Left ventricle myocardium superior (tissue), 1 donor: ENCODE data around the gene PCGF2. TPM values are rescaled to one million over a fixed set of nuclear protein-coding genes. Genes with fewer than 3 reads are reported as not detected.
"Not testable (repeated sequence)": the region's sequence is repeated elsewhere in the genome, so short reads cannot be mapped to it uniquely, and the experiment has no call there.

Experiments
- ATAC-seq: fragments of 200-7000 bp; cut with Tn5 transposase; one replicate; pipeline ENCODE4 v1.9.1; 2020; ENCODE audit warnings: mild to moderate bottlenecking, moderate library complexity
- DNase-seq: peaks from one replicate; pipeline ENCODE4 v3.0.0-alpha.2; 2020
- intact Hi-C: fragments of 100-400 bp; cut with micrococcal nuclease; formaldehyde crosslinking; loops from one replicate; pipeline ENCODE4 v1.11.0; 2022
- total RNA-seq: library from RNA; stranded (reverse); fragmentation: NEBNext Ultra II Directional; extraction: Animal tissue kit (Norgen Biotek cat#: 25700); gene quantifications from one replicate; pipeline ENCODE4 v1.2.1, GENCODE V29; 2021
- donor health status: DM: no; HTN: yes; CAD: no; lungs with severe emphysema.

Gene PCGF2
- total RNA-seq, 1 donor from 2014 or later, result 23.8 TPM

DNA sequence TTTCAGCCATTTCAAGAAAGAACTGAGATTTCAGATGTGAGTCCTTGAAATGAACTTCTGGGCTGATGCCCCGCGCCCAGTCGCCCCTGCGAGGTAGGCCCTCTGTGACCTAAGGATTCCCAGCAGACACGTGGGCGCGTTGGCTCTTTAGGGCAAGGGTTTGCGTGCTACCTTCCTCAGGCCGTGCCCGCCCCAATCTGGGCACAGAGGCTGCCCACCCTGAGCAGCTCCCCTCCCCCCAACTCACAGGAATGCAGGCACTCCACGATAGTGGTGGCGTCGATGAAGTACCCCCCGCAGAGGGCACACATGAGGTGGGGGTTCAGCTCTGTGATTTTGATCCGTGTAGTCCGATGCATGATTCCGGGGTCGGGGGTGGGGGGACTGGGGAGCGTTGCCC lies 8.1 kb downstream of the PCGF2 start:
- DNase-seq (no peak), ATAC-seq (no peak)
- intact Hi-C loops, result no loop called here

DNA sequence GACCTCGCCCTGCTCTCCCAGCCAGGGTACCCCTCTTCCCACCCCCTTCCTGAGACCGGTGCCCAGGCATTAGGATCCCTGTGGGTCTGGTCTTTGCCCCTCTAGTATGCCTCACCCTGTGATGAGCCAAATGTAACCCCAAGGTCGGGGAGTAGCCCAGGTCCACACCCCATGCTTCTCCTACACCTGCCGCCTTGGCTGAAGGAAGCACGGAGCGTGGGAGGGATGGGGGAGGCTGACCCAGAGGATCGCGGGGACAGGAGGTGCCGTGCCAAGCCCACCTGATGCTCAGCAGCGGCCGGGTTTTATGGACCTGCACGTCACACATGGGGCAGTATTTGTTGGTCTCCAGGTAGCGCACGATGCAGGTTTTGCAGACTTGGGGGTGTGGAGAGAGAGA lies 8.8 kb downstream of the PCGF2 start:
- intact Hi-C loops, result no loop called here
- ATAC-seq (no peak), DNase-seq (no peak)

GRCh38 chr17:38738686-38739085 lies 9.4 kb downstream of the PCGF2 start:
- intact Hi-C loops, result no loop called here
- ATAC-seq (no peak), DNase-seq (no peak)

- ATAC-seq (no peak), DNase-seq (no peak)
- intact Hi-C loops, result no loop called here
Measured at GRCh38 chr17:38738007-38738662, 10.0 kb downstream of the PCGF2 start.

DNA sequence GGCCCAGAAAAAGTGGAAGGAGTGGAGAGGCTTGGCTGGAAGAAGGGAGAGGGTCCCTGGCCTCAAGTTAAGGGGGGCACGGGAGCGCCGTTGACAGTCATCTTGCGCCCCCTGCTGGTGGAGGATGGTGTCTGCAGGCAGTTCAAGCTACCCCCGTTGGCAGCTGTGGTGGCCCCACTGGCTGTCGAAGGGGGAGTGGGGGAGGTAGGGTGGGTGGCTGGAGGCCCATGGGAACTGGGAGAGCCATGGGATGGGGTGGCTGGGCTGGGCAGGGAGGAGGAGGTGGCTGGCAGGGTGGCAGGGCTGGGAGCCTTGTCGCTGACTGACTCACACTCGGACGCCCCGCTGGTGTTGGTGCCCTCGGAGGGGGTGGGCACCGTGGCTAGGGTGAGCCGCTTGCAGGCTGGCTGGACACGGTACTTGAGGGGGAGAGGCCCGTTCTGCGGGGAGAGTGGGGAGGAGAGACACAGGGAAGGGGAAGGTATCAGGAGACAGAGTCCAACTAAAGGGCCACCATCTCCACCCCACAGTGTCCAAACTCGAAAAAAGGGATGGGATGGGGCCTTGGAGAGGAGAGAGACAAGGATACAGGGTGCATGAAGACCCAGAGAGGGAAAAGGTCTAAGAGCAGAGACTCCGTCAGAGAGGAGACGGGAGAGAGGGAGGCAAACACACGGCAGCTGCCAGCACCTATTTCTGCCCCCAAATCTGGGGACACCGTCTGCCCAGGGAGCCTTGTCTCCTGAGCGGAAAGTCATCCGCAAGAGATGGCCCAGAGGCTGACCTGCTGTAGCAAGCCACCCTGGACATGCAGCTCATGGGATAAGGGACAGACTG lies 12.8 kb downstream of the PCGF2 start:
- peak; percentile 18 for ATAC-seq
- DNase-seq, result peak; percentile 78
- intact Hi-C loops, result no loop called here

- no peak for ATAC-seq
- intact Hi-C loops, result no loop called here
- DNase-seq, result no peak
Measured at GRCh38 chr17:38733982-38734973, 13.9 kb downstream of the PCGF2 start.

DNA sequence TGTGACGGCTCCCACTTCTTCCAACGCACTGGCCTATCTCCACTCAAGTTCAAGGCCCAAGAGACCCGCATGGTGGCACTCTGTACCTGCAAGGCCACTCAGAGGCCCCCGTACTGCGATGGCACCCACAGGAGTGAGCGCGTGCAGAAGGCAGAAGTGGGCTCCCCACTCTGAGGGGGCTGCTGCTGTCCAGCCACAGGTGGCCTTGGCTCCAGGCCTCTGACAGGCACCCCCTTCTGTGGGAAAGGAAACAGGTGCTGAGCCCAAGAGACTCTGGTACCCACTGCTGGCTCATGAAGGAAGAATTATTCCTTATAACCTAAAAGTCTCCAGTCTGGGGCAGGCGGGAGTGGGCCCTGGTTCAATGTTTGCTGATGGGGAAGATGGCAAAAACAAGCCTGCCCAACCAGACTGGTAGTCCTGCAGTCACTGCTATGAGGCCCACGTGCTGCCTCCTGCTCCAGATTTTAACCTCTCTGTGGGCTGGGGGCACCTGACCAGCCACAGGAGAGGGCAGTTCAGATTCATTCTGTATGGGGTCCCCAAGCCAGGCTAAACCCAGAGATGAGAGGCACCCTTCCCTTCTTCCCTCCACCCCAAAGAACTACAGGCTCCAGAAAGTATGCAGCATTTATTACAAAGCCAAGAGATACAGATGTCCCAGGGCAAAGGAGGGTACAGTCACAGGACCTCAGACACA lies 14.7 kb downstream of the PCGF2 start:
- intact Hi-C loops, result no loop called here
- ATAC-seq (no peak), DNase-seq (no peak)

GRCh38 chr17:38732376-38733281 lies 15.5 kb downstream of the PCGF2 start:
- intact Hi-C loops, result no loop called here
- peak; percentile 38 for ATAC-seq
- DNase-seq, result no peak

DNA sequence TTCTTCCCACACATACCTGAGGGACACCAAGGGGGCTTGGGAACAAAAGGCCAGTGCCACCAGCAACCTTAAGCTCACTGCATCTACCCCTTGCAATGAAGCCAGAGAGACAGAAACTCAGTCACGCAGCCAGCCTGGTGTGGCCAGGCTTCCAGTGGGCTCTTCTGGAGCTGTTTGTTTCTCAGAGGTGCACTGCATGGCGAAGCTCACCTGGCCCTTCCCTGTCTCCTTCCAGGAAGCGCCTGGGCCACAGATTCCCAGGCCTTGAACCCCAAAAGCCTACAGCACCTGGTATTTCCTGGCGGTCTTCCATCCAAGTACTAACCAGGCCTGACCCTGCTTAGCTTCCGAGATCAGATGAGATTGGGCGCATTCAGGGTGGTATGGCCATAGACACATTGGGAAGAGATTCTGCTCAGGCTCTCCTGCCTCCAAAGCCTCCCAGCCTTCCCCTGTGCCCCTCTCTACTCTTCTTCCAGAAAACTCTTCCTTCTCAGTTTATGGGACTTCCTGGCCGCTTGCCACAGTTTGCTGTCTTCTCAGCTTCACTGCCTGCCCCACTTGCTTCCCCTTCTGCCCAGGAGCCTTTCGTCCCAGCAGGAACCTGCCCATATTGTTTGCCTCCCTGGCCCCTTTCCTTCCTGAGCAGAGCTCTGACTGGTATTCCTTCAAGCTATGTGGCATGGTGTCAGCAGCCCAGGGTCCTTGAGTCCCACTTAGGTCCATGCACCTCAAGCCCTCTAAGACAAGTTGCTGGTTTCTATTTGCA lies 16.4 kb downstream of the PCGF2 start:
- intact Hi-C loops, result no loop called here
- ATAC-seq (no peak), DNase-seq (peak; percentile 58)

DNA sequence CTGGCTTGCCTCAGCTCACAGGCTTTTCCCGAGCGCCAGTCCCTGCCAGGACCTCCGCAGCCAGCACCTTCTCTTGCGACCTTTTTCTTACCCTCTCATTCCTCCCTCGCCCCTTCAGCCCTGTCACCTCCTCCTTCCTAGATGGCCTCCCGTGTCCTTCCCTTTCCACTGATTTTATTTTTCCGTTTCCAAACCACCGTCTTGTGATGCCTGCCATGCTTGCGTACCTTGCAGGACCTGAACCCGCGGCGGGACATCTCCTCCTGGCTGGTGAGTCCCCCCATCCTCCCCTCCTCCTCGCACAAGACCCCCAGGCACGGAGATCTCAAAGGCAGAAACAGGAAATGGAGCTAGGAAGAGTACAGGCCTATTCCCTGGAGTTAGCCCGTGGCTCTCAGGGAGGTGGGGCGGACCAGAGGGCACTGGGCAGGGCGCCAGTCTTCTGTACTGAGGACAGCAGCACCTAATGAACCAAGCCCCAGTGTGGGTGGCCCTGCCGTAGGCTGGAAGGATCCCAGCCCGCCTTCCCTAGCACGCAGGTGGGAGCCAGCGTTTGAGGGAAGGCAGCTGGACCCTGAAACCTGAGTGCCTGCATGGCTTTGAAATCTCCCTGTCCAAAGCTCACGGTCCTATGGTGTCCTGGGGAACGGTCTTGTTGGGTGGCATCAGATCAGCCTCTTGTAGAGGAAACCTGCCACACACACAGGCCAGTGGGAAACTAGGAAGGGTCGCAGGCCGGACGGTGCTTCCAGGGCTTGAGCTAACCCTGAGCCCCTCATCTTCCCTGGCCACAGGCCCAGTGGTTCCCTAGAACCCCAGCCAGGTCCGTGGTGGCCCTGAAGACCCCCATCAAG lies 17.4 kb downstream of the PCGF2 start:
- intact Hi-C loops, result no loop called here
- ATAC-seq (peak; percentile 62), DNase-seq (peak; percentile 90)

DNA sequence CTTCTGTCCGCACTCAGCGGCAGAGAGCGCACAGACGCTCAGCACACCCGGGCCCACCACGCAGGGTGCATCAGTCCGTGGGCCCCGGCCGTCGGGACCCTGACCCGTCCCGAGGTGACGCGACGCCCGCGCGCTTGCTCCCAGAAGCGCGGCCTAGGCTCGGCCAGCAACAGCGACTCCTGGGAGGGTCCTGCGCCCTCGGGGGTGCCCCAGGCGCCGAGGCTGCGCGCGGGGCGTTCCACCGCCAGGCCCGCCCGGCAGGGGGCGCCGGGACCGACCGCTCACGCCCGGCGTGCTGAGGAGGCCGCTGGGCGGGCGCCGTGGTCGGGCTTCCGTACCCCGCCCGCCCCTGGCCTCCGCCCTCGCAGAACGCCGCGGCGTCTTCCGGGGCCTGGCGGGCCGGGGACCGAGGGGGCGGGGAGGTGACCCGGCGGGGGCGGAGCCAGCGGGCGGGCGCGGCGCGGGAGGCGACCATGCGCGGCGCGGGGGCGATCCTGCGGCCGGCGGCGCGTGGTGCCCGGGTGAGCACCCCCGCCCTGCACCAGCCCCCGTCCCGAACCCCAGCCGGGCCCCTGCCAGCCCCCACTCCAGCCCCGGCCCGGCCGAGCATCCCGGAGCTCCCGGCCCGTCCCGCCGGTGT lies 18.1 kb downstream of the PCGF2 start, which contains the start of gene CISD3:
Gene CISD3 (plus strand): TSS at position 456 of the 640 bp plus-strand sequence. CDS start 18 bp downstream, at position 474.
- intact Hi-C loops, result no loop called here
- DNase-seq, result peak; percentile 95
- ATAC-seq, result peak; percentile 84

DNA sequence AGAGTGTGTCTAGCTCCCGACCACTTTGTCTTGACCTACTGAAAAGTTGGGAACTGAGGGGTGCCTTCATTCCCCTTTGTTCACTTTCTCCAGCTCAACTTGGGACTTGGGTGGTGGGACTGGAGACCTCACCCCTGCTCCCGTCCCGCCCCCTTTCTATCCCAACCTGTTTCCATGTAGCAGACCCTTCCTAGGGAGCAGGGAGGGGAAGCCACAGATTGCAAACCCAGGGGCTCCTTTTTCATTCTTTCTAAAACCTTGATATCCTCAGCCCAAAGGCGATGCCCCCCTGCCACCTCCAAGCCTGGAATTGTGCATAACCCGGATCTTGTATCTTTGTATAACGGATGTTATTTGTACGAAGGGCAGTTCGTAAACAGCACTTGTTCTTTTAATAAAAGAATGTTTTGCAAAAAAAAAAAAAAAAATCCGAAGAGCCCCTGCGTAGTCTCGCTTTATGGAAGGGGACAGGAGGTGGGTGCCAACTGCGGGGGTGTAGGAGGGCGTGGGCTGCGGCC lies 18.7 kb downstream of the PCGF2 start:
- ATAC-seq (no peak), DNase-seq (no peak)
- intact Hi-C loops, result no loop called here

DNA sequence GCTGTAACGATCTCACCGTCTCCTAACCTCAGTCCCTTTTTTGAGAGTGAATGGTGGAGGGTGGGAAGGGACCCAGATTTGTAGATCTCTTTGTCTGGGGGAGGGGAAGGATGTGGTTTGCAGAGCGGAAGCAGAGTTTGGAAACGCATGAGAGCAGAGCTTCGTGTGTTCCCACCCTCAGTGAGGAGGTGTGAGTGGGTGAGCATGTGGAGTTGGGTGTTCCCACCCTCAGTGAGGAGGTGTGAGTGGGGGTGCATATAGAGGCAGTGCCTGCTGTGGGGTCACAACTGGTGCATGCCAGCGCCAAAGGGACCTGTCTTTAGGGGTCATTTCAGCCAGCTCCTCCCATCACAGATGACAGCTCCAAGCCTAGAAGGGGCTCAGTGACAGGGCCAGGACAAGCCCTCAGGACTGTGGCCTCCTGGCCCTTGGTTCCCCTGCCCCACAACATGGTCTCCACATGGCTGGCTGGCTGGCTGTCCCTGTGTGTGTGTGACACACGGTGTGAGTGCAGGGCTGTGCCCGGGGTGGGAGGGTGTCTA lies 19.8 kb downstream of the PCGF2 start:
- intact Hi-C loops, result no loop called here
- DNase-seq (no peak), ATAC-seq (no peak)

GRCh38 chr17:38727736-38728135 lies 20.4 kb downstream of the PCGF2 start:
- intact Hi-C loops, result no loop called here
- DNase-seq (no peak), ATAC-seq (no peak)

DNA sequence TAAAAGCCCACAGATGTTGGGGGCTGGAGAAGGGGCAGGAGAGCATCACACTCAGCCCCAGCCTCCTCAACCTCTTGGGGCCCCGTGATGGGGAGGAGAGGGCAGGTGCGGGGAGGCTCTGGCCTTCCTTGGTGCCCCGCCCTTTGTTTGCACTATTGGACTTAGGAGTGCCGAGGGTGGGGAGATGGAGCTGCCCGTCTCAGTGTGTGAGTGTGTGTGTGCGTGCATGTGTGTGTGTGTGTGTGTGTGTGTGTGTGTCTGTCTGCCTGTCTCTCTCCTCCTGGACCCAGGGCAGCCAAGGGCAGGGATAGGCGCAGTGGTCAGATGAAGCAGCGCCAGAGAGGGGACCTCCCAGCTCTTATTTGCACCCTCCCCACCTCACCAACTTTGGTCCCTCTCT lies 22.0 kb downstream of the PCGF2 start:
- DNase-seq, intact Hi-C loops: not testable (repeated sequence)

More for the DNA sequence above, 22.0 kb downstream of the PCGF2 start:
- ATAC-seq, result not testable (repeated sequence)
